Measurements from ENCODE around the gene ADK. TPM values are rescaled to one million over a fixed set of nuclear protein-coding genes. Genes with fewer than 3 reads are reported as not detected.

ADK gene
- polyA plus RNA-seq, 1 donor (not counting 4 experiments of a cell fraction or from before 2014, with no cell fraction given): 139 TPM

- Histone ChIP-seq H4K20me1 (ENCODE audit: control insufficient read depth, extremely low read depth, insufficient read depth, low read length) (no peaks in the 10 kb centered on the region), H3K9me1 (ENCODE audit: control insufficient read depth, extremely low read depth, insufficient read depth, low read length) (no peaks in the 10 kb centered on the region), H3K9me3 (ENCODE audit: control insufficient read depth, low read depth, low read length) (no peaks in the 10 kb centered on the region), H3K36me3 (ENCODE audit: control insufficient read depth in 2 of 2, extremely low read depth in 1 of 2, insufficient read depth in 2 of 2, low read length in 2 of 2) (peaks cover 0 to 1% of the 10 kb centered on the region in 2 experiments), H3K4me3 (ENCODE audit: control insufficient read depth in 2 of 3, extremely low read depth in 1 of 3, insufficient read depth in 2 of 3, low read depth in 1 of 3, low read length in 3 of 3) (no peak overlapping the region), H3K79me2 (ENCODE audit: control insufficient read depth, insufficient read depth, low read length) (no peaks in the 10 kb centered on the region), H3K9ac (ENCODE audit: control insufficient read depth, extremely low read depth, insufficient read depth, low read length) (no peak overlapping the region), H3K4me2 (ENCODE audit: control insufficient read depth, extremely low read depth, insufficient read depth, low read depth, low read length) (no peak overlapping the region), H3K27ac (ENCODE audit: control insufficient read depth, insufficient read depth, low read length) (no peak overlapping the region), H2AFZ (ENCODE audit: control insufficient read depth, low read length) (no peak overlapping the region), H3K4me1 (ENCODE audit: control insufficient read depth, extremely low read depth, insufficient read depth, low read length) (peaks cover 3% of the 10 kb centered on the region), H3K27me3 (ENCODE audit: control insufficient read depth, extremely low read depth, insufficient read depth, low read length) (no peaks in the 10 kb centered on the region)
- no peak for FAIRE-seq
- no peak for DNase-seq (ENCODE audit: low read depth, low spot score)
- dilution Hi-C loops (cut with MboI; ENCODE audit: extremely low pct_ligation_motif_present, low sequenced_read_pairs): no loop called here
- no peak for TF ChIP-seq EZH2 (IDR thresholded peaks at IDR 0.05; ENCODE audit: low read length)
- no peak for TF ChIP-seq CTCF (optimal IDR thresholded peaks at IDR 0.05 in 1 of 3, IDR thresholded peaks at IDR 0.05 in 1 of 3, conservative IDR thresholded peaks at IDR 0.05 in 1 of 3; ENCODE audit: extremely low read depth in 1 of 3, insufficient read depth in 2 of 3, low read length in 3 of 3)
Observed at GRCh38 chr10:74434547-74434946, 283.5 kb downstream of the ADK start.

- H3K36me3 ChIP-seq (ENCODE audit: control insufficient read depth in 2 of 2, extremely low read depth in 1 of 2, insufficient read depth in 2 of 2, low read length in 2 of 2): peaks cover 0 to 1% of the 10 kb centered on the region in 2 experiments
- H3K9me1 ChIP-seq (ENCODE audit: control insufficient read depth, extremely low read depth, insufficient read depth, low read length): no peaks in the 10 kb centered on the region
- no peak for FAIRE-seq
- DNase-seq (ENCODE audit: low read depth, low spot score): no peak
- no peaks in the 10 kb centered on the region for H4K20me1 ChIP-seq (ENCODE audit: control insufficient read depth, extremely low read depth, insufficient read depth, low read length)
- no peak for TF ChIP-seq EZH2 (IDR thresholded peaks at IDR 0.05; ENCODE audit: low read length)
- TF ChIP-seq CTCF (optimal IDR thresholded peaks at IDR 0.05 in 1 of 3, IDR thresholded peaks at IDR 0.05 in 1 of 3, conservative IDR thresholded peaks at IDR 0.05 in 1 of 3; ENCODE audit: extremely low read depth in 1 of 3, insufficient read depth in 2 of 3, low read length in 3 of 3): no peak
- H3K27ac ChIP-seq (ENCODE audit: control insufficient read depth, insufficient read depth, low read length): no peak overlapping the region
- no peak overlapping the region for H2AFZ ChIP-seq (ENCODE audit: control insufficient read depth, low read length)
- H3K9me3 ChIP-seq (ENCODE audit: control insufficient read depth, low read depth, low read length): no peaks in the 10 kb centered on the region
- no peak overlapping the region for H3K4me3 ChIP-seq (ENCODE audit: control insufficient read depth in 2 of 3, extremely low read depth in 1 of 3, insufficient read depth in 2 of 3, low read depth in 1 of 3, low read length in 3 of 3)
- no peaks in the 10 kb centered on the region for H3K79me2 ChIP-seq (ENCODE audit: control insufficient read depth, insufficient read depth, low read length)
- peaks cover 3% of the 10 kb centered on the region for H3K4me1 ChIP-seq (ENCODE audit: control insufficient read depth, extremely low read depth, insufficient read depth, low read length)
- H3K27me3 ChIP-seq (ENCODE audit: control insufficient read depth, extremely low read depth, insufficient read depth, low read length): no peaks in the 10 kb centered on the region
- no peak overlapping the region for H3K4me2 ChIP-seq (ENCODE audit: control insufficient read depth, extremely low read depth, insufficient read depth, low read depth, low read length)
- dilution Hi-C loops (cut with MboI; ENCODE audit: extremely low pct_ligation_motif_present, low sequenced_read_pairs): no loop called here
- no peak overlapping the region for H3K9ac ChIP-seq (ENCODE audit: control insufficient read depth, extremely low read depth, insufficient read depth, low read length)
Observed at GRCh38 chr10:74436523-74437170, 285.6 kb downstream of the ADK start.
